ENCODE data around the gene BORA.
A peak's percentile ranks its signal among the peaks of the same experiment; 100 is the strongest.
"Not testable (repeated sequence)": the region's sequence is repeated elsewhere in the genome, so short reads cannot be mapped to it uniquely, and the experiment has no call there.

The BORA gene

DNA sequence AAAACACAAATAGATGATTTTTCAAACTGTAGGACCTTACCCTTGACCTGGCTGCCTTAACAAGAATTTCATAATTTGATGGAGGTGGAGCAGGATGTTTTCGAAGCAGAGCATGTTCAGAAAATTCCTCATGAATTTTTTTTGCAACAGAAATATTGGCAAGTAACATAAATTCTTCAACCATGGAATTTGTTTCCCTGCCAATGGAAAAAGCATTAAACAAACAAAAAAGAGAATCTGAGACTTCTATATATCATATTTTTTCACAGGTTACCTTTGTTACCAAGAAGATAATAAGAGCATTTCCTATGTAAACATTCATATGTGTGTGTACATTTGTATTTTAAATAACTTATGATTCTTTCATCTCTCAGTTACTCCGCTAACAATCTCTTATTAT lies 35.7 kb downstream of the BORA start:
- DNase-seq (ENCODE audit: low read depth) = no peak

DNA sequence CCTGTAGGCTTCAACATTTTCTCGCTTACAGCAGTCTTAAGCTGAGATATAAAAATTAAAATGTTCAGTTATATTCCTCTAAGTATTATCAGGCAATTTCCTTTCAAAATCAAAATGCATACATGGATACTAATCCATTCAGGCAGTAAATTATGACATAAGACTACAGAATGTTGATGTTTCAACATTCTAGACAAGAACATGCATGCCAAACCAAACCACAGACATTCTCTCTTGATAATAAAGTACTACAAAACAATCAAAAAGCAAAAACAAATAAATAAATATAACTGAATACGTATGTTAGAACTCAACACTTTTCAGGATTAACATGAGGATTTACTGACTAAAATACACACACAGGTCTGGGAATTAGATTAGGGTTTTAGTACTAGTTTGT lies 46.3 kb downstream of the BORA start:
- no peak for DNase-seq (ENCODE audit: low read depth)

DNA sequence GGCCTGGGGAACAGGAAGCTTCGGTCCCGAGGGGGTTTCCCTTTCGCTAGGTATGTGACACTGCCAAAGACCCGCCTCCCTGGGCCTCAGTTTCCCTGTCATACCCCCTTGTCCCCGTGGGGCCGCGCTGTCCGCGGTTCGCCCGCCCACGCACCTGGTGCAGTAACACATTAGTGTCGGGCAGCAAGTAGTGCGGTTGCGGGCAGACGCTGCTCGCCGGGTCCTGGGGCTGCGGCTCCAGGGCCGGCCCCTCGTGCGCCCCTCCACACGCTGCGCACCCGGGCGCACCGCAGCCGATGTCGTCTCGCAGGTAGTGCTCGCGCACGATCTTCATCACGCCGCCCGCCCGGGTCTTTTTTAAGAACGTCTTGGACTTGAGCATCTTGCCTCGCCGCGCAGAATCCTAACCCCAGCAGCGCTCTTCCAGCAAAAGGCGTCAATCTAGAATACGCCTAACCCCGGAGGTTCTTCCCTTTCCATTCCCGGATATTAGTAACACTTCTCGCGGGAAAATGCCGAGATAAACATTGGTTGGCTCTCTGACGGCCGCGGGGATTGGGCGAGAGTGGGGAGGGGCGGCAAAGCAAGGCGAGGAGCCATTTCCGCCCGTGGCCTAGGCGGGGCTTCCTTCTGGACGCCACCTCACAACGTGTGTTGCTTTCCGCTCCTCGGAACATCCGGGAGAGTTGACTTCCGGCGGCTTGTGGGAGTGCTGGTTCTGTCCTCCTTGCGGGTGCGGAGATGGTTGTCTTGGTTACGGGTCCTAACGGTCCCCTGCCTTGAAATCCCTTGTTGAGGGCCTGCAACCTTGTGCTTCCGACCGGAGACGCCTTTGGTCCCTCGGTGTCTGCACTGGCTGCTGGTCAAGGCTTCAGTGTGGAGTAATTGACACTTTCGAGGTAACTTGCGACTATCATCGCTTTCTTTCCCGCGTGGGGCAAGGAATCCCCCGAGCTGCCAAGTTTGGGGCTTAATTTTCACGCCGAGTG lies 54.0 kb downstream of the BORA start, which contains the start of the genes DIS3 and PIBF1:
Gene DIS3 (minus strand): TSS at position 450 of the 989 bp plus-strand sequence. CDS start 68 bp downstream, at position 382.
Gene PIBF1 (plus strand): TSS at position 683 of the 989 bp plus-strand sequence. CDS start 1,337 bp downstream, outside the sequence.
- DNase-seq (ENCODE audit: low read depth) = peak; percentile 95

DNA sequence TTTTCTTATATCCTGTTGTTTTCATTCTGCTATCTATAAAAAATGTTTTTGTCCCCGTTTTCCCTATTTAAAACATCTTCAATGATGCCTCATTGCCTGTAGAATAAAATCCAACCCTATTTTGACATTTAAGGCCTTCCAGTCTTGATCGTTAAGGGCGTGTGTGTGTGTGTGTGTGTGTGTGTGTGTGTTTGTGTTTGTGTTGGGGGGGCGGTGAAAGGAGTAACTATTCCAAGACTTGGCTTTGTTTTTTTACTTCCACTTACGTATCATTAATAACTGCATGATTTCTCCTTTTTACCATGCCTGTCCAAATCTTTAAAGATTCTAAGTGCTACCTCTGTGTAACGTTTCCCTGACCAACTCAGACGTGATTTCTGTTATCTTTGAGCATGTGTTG lies 55.0 kb downstream of the BORA start:
- no peak for DNase-seq (ENCODE audit: low read depth)

DNA sequence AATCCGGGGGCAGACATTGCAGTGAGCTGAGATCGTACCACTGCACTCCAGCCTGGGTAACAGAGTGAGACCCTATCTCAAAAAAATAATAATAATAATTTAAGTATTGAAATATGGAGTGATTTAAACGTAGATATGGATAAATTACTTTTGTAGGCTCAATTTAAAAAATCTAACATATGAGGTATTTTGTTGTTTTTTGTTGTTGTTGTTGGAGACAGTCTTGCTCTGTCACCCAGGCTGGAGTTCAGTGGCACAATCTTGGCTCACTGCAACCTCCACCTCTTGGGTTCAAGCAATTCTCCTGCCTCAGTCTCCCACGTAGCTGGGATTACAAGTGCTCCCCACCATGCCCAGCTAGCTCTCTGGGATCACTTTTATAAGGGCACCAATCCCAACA lies 57.0 kb downstream of the BORA start:
- DNase-seq (ENCODE audit: low read depth) = not testable (repeated sequence)

DNA sequence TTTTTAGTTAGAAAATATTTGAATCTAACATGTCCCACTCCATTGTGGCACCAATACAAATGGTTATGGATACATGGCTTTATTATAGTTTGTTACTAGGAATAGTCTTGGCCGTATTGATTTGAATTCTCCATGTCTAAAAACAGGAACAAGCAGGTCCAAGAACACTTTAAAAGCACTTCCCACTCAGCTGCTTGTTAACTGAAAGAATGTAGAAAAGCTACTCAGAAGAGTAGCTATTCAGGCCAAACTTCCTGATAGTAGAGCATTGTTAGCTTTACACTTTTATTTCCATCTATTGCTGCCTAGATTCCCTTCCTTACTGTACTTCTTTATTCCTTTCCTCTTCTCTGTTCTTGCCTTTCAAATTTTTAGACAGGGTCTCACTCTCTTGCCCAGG lies 61.1 kb downstream of the BORA start:
- no peak for DNase-seq (ENCODE audit: low read depth)

DNA sequence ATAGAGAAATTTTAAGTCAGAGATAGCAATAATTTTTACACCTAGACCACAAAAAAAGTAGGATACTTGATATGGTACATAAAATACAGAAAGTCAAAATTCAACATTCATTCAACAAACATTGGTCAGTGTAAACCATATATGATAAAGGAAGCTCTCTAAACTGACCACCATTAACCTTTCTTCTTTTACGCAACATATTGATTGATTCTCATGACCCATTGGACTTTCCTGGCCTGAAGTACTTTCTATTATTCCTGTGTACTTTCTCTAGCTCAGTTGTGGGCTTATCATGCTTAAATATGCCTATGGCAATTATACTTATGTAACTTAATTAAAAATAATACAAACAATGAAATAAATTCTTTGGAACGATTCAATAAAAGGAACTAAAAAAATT lies 64.9 kb downstream of the BORA start:
- no peak for DNase-seq (ENCODE audit: low read depth)

DNA sequence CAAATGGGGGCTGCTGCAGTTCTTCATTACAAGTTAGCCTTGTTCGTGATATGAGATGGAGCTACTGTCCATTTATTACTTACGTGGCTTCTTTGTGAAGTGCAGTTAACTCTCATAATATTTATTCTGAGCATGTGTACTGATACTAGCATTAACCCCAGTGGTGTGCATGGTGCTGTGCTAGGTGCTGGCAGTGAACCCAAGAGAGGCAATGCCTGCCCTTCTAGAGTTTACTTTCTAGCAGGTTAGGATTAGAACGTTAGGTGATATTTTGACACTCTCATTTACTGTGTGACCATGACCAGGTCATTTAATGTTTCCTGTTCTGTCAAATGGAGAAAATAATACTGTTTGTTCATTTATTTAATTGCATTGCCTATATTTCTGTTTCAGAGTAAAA lies 71.1 kb downstream of the BORA start:
- no peak for DNase-seq (ENCODE audit: low read depth)

DNA sequence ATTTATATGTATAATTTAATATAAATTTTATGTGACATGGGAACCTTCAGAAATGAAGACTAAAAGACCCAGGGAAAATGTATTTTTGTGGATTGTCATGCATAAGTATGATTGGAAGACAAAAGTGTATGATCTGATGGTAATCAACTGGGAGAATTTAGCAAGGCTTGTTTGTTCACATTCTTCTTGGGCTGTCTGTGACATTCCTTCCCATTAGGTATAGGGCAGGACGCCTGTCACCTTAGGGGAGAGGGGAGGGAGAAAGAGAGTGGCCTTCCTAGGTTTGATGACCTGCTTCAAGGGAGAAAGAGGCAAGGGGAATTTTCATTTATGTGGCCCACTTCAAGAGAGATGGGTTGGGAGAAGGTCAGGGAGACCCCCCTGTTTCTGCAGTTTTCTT lies 76.6 kb downstream of the BORA start:
- no peak for DNase-seq (ENCODE audit: low read depth)

All from activated T-helper 9 cell treated with anti-CD3 and anti-CD28 coated beads, Interleukin-2, amount 50 U/mL, for 16 hours (primary cell).